H1 (cell line): ENCODE results near the gene PHLPP1. TPM values are rescaled to one million over a fixed set of nuclear protein-coding genes. Genes with fewer than 3 reads are reported as not detected.

ENCODE experiments used
- BACH1 ChIP-seq: IDR thresholded peaks from 2 replicates; pipeline ENCODE4 v1.6.1; 2012; ENCODE audit warnings: low read length, improper control_type of control experiment
- CBX5 ChIP-seq: fragments of 300-800, 300-1000 bp; sonication (generic); IDR thresholded peaks from 2 replicates; pipeline ENCODE4 v1.7.1; 2016; ENCODE audit warnings: antibody characterized with exemption, low read length, low read depth
- CEBPB ChIP-seq: IDR thresholded peaks from 2 replicates; pipeline ENCODE4 v1.6.1; 2012; ENCODE audit warnings: low read depth, low read length
- EP300 ChIP-seq, 2 experiments: IDR thresholded peaks; 1 replicate in 1 of 2; 2 replicates in 1 of 2; pipeline ENCODE4 v1.6.1; 2011 to 2012; ENCODE audit warnings: low read depth in 2 of 2, low read length in 2 of 2, mild to moderate bottlenecking in 2 of 2, borderline replicate concordance in 1 of 2, inconsistent platforms in 1 of 2, moderate library complexity in 1 of 2
- EZH2 ChIP-seq: fragments of 200-600 bp; sonication (generic); IDR thresholded peaks from 2 replicates; pipeline ENCODE4 v1.7.1; 2012; ENCODE audit warnings: low read depth, mild to moderate bottlenecking, moderate library complexity, low read length, inconsistent platforms; ENCODE audit not compliant: severe bottlenecking
- JUN ChIP-seq: IDR thresholded peaks from 2 replicates; pipeline ENCODE4 v1.6.1; 2011; ENCODE audit warnings: low read depth, mild to moderate bottlenecking, improper control_type of control experiment, low read length
- KDM1A ChIP-seq: fragments of 200-600, 300-600 bp; sonication (generic); IDR thresholded peaks from 2 replicates; pipeline ENCODE4 v1.7.1; 2016; ENCODE audit warnings: mild to moderate bottlenecking, low read length, borderline replicate concordance
- NRF1 ChIP-seq: IDR thresholded peaks from 2 replicates; pipeline ENCODE4 v1.6.1; 2011; ENCODE audit warnings: mild to moderate bottlenecking, low read depth, low read length, improper control_type of control experiment
- POLR2AphosphoS5 ChIP-seq: IDR thresholded peaks from 2 replicates; pipeline ENCODE4 v1.6.1; 2011; ENCODE audit warnings: low read depth, low read length
- RXRA ChIP-seq: IDR thresholded peaks from 2 replicates; pipeline ENCODE4 v1.6.1; 2011; ENCODE audit warnings: low read depth, mild to moderate bottlenecking, low read length, moderate library complexity; ENCODE audit not compliant: insufficient read depth
- SIN3A ChIP-seq, 2 experiments: IDR thresholded peaks in 1 of 2; conservative IDR thresholded peaks in 1 of 2; 2 replicates each; pipeline ENCODE4 v1.6.1; 2011 to 2012; ENCODE audit warnings: low read length in 2 of 2, improper control_type of control experiment in 1 of 2, low read depth in 1 of 2, mild to moderate bottlenecking in 1 of 2
- SIRT6 ChIP-seq: IDR thresholded peaks from one replicate; pipeline ENCODE4 v1.7.1; 2012; ENCODE audit warnings: low read length, inconsistent platforms
- SIX5 ChIP-seq: IDR thresholded peaks from 2 replicates; pipeline ENCODE4 v1.6.1; 2011; ENCODE audit warnings: mild to moderate bottlenecking, low read depth, low read length
- SP2 ChIP-seq: IDR thresholded peaks from 2 replicates; pipeline ENCODE4 v1.6.1; 2012; ENCODE audit warnings: mild to moderate bottlenecking, low read length, inconsistent platforms
- SP4 ChIP-seq: IDR thresholded peaks from 2 replicates; pipeline ENCODE4 v1.6.1; 2012; ENCODE audit warnings: low read length, inconsistent platforms
- TAF7 ChIP-seq: optimal IDR thresholded peaks from 2 replicates; pipeline ENCODE3; 2011; ENCODE audit warnings: low read depth, mild to moderate bottlenecking, inconsistent platforms, low read length, moderate library complexity, borderline replicate concordance
- ZNF274 ChIP-seq: IDR thresholded peaks from 2 replicates; pipeline ENCODE4 v1.7.0; 2012; ENCODE audit warnings: low read length, borderline replicate concordance; ENCODE audit errors: extremely low read depth
- polyA plus RNA-seq, 7 experiments: library from polyadenylated mRNA; depleted of rRNA in 3 of 7; stranded (reverse) in 5 of 7; unstranded in 2 of 7; fragments of >200 nt in 5 of 7; fragments of 200-250 nt in 2 of 7; gene quantifications; 1 replicate in 5 of 7; 2 replicates in 1 of 7; 4 replicates in 1 of 7; pipeline versions ENCODE4 v1.2.1 to v1.2.3, GENCODE V29; 2011 to 2013; ENCODE audit warnings: missing spikeins in 2 of 7, mixed read lengths in 2 of 7
- total RNA-seq: library from RNA; stranded (reverse); fragmentation: NEBNext Ultra II Directional; extraction: Animal tissue kit (Norgen Biotek cat#: 25700); gene quantifications from 2 replicates; pipeline ENCODE4 v1.2.1, GENCODE V29; 2021
- TF ChIP-seq, protein P1 (sequence below): IDR thresholded peaks from 2 replicates; pipeline ENCODE4 v1.6.1; 2012; ENCODE audit warnings: low read length, inconsistent platforms
- TF ChIP-seq, protein P2 (sequence below): IDR thresholded peaks from 2 replicates; pipeline ENCODE4 v1.6.1; 2011; ENCODE audit warnings: low read length, improper control_type of control experiment
- TF ChIP-seq, protein P3 (sequence below): IDR thresholded peaks from 2 replicates; pipeline ENCODE4 v1.6.1; 2011; ENCODE audit warnings: low read depth, mild to moderate bottlenecking, low read length; ENCODE audit not compliant: insufficient read depth

Gene PHLPP1
- total and polyA plus RNA-seq, 2 of the 8 experiments (the other 6 are each of a cell fraction or from before 2014, with no cell fraction given): 28.0 to 66.3 TPM

DNA sequence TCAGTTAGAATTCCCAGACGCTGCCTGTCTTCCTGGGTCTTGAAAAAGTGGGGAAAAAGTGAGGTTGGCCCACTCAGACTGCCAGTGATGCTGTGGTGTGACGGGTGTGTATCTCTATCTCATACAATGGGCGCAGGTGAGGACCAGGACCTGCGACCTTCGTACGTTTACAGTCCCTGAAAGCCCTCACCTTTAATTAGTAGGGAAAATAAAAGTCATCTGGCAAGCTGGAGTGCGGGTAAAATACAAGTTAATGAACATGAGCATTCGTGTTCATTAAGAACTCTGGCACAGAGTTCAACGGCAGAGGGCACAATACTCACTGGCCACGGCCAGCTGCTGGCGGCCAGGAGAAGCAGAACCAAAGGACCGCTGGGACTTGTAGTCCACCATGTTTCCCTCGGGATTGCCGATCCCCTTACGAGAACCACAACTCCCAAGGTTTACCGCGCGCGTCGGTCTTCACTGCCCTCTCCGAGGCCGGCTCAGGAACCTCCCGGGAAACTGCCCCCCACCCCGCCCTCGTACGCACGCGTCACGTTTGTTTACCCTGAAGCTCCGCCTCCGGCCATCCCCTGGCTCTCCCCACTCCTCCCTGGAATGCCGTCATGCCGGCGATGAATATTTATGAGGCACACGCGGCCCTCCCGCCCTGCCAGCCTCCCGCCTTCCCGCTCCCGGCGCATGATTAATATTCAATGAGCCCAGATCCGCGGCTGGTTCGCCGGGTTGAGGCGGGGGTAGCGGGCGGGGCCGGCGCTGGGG, 488 bp upstream of the PHLPP1 start (continued):
- peak; percentile 27; the same call in 1 of the 2 replicates for TF ChIP-seq NRF1
- TF ChIP-seq POLR2AphosphoS5: no peak; the same call in 1 of the 2 replicates
- no peak for TF ChIP-seq RXRA
- TF ChIP-seq, protein P1, sequence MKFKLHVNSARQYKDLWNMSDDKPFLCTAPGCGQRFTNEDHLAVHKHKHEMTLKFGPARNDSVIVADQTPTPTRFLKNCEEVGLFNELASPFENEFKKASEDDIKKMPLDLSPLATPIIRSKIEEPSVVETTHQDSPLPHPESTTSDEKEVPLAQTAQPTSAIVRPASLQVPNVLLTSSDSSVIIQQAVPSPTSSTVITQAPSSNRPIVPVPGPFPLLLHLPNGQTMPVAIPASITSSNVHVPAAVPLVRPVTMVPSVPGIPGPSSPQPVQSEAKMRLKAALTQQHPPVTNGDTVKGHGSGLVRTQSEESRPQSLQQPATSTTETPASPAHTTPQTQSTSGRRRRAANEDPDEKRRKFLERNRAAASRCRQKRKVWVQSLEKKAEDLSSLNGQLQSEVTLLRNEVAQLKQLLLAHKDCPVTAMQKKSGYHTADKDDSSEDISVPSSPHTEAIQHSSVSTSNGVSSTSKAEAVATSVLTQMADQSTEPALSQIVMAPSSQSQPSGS: peak; percentile 54; the same call in 1 of the 2 replicates
- TF ChIP-seq, protein P2, sequence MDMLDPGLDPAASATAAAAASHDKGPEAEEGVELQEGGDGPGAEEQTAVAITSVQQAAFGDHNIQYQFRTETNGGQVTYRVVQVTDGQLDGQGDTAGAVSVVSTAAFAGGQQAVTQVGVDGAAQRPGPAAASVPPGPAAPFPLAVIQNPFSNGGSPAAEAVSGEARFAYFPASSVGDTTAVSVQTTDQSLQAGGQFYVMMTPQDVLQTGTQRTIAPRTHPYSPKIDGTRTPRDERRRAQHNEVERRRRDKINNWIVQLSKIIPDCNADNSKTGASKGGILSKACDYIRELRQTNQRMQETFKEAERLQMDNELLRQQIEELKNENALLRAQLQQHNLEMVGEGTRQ: 0 out of 2 replicates have a peak, but pooled peaks have one; percentile 9
- peak in 1 of 2 experiments; percentile 66; a peak in 1 of 3 replicates for TF ChIP-seq EP300 (IDR thresholded peaks at IDR 0.05; ENCODE audit: borderline replicate concordance in 1 of 2, low read depth in 2 of 2, low read length in 2 of 2)
- no peak; the same call in 1 of the 2 replicates for TF ChIP-seq CEBPB
- TF ChIP-seq JUN: peak; percentile 50; the same call in 1 of the 2 replicates
- TF ChIP-seq TAF7: no peak
- no peak for TF ChIP-seq EZH2
- TF ChIP-seq CBX5: no peak
- TF ChIP-seq ZNF274: no peak
- TF ChIP-seq BACH1: no peak
- TF ChIP-seq SP4: no peak
- TF ChIP-seq, protein P3, sequence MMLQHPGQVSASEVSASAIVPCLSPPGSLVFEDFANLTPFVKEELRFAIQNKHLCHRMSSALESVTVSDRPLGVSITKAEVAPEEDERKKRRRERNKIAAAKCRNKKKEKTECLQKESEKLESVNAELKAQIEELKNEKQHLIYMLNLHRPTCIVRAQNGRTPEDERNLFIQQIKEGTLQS: no peak
- no peak for TF ChIP-seq KDM1A
- TF ChIP-seq SIN3A (conservative IDR thresholded peaks at IDR 0.05 in 1 of 2, IDR thresholded peaks at IDR 0.05 in 1 of 2; ENCODE audit: low read depth in 1 of 2, low read length in 2 of 2): 0 out of 4 replicates have a peak, but pooled peaks of 1 of the 2 experiments have one; percentile 25
- TF ChIP-seq SIX5: peak; percentile 95
- no peak for TF ChIP-seq SP2
- TF ChIP-seq SIRT6: no peak
